Left lung (tissue), 10 donors: ENCODE measurements around the gene PCNX3. TPM values are rescaled to one million over a fixed set of nuclear protein-coding genes. Genes with fewer than 3 reads are reported as not detected.

ENCODE experiments used
- ATAC-seq: fragments of 200-7000 bp; cut with Tn5 transposase; one replicate; pipeline ENCODE4 v1.9.1; 2020; ENCODE audit warnings: moderate library complexity
- DNase-seq, 4 donors: peaks; one replicate each; pipeline ENCODE4 v3.0.0-alpha.2; 2013 to 2020
- H3K27ac ChIP-seq, 2 donors: fragments of 200-600 bp; sonication (generic) in 1 of 2; one replicate each; pipeline versions ENCODE4 v1.5.0 to v1.8.0; 2020 to 2021
- H3K27me3 ChIP-seq, 2 donors: fragments of 200-600 bp; sonication (generic) in 1 of 2; one replicate each; pipeline versions ENCODE4 v1.5.0 to v1.8.0; 2020 to 2021
- H3K36me3 ChIP-seq, 2 donors: fragments of 200-600 bp; sonication (generic) in 1 of 2; one replicate each; pipeline versions ENCODE4 v1.5.0 to v1.8.0; 2020 to 2021
- H3K4me1 ChIP-seq, 2 donors: fragments of 200-600 bp; one replicate each; pipeline ENCODE4 v1.8.0; 2021
- H3K4me3 ChIP-seq, 2 donors: fragments of 200-600 bp; sonication (generic) in 1 of 2; one replicate each; pipeline versions ENCODE4 v1.5.0 to v1.8.0; 2020 to 2021; ENCODE audit warnings: mild to moderate bottlenecking in 1 of 2
- H3K9me3 ChIP-seq, 2 donors: fragments of 200-600 bp; sonication (generic) in 1 of 2; one replicate each; pipeline versions ENCODE4 v1.5.0 to v1.8.0; 2020 to 2021
- CTCF ChIP-seq, 2 donors: fragments of 200-600 bp; sonication (generic) in 1 of 2; IDR thresholded peaks; one replicate each; pipeline versions ENCODE4 v1.5.0 to v1.8.0; 2021; ENCODE audit warnings: antibody characterized with exemption in 2 of 2
- intact Hi-C, 2 donors: fragments of 100-400 bp; cut with DNase I; formaldehyde crosslinking; loops; one replicate each; pipeline versions ENCODE4 v1.11.2 to v1.14.2; 2022
- polyA plus RNA-seq, 6 donors: library from polyadenylated mRNA; unstranded; fragments of 120-200 nt; gene quantifications; one replicate each; pipeline ENCODE4 v1.2.1, GENCODE V29; 2013; ENCODE audit not compliant: insufficient read length in 6 of 6
- total RNA-seq, 2 donors: library from RNA; stranded (reverse); fragmentation: NEBNext Ultra II Directional; extraction: Animal tissue kit (Norgen Biotek cat#: 25700); gene quantifications; one replicate each; pipeline ENCODE4 v1.2.1, GENCODE V29; 2021
- donor health status: DM: no; HTN: yes; CAD: no.
- donor health status: DM: no; HTN: no; CAD: no.

PCNX3 gene
- total and polyA plus RNA-seq, 8 donors = 19.9 to 44.5 (median 26.2) TPM

- DNase-seq = no peak
- H3K4me1 ChIP-seq = peaks cover 1 to 42% of the 10 kb centered on the region in 2 donors
- H3K36me3 ChIP-seq = peaks cover 0 to 73% of the 10 kb centered on the region in 2 donors
- H3K27me3 ChIP-seq = no peaks in the 10 kb centered on the region
- no peak for TF ChIP-seq CTCF (IDR thresholded peaks at IDR 0.05)
- no peak overlapping the region for H3K27ac ChIP-seq
- ATAC-seq = no peak
- no peaks in the 10 kb centered on the region for H3K9me3 ChIP-seq
- intact Hi-C loops = no loop called here
- no peak overlapping the region for H3K4me3 ChIP-seq
These were observed 28.4 kb downstream of the PCNX3 start for GRCh38 chr11:65643971-65644370.

GRCh38 chr11:65644837-65645236 lies 29.3 kb downstream of the PCNX3 start:
- Histone ChIP-seq H3K9me3 (no peaks in the 10 kb centered on the region), H3K4me3 (no peak overlapping the region), H3K27me3 (no peaks in the 10 kb centered on the region), H3K27ac (no peak overlapping the region), H3K4me1 (peaks cover 0 to 37% of the 10 kb centered on the region in 2 donors), H3K36me3 (peaks cover 0 to 81% of the 10 kb centered on the region in 2 donors)
- no peak for DNase-seq
- no peak for ATAC-seq
- intact Hi-C loops = no loop called here
- no peak for TF ChIP-seq CTCF (IDR thresholded peaks at IDR 0.05)

- no peak for ATAC-seq
- H3K4me1 ChIP-seq = peaks cover 0 to 35% of the 10 kb centered on the region in 2 donors
- DNase-seq = peak in 1 of 4 donors; percentile 36
These were observed 30.1 kb downstream of the PCNX3 start for GRCh38 chr11:65645710-65646109.

GRCh38 chr11:65646288-65646957 lies 30.8 kb downstream of the PCNX3 start:
- Histone ChIP-seq H3K9me3 (no peaks in the 10 kb centered on the region), H3K4me3 (peak overlapping the region; percentile 27 to 37), H3K27ac (no peak overlapping the region), H3K36me3 (peaks cover 0 to 93% of the 10 kb centered on the region in 2 donors), H3K27me3 (no peaks in the 10 kb centered on the region), H3K4me1 (peaks cover 7 to 35% of the 10 kb centered on the region in 2 donors)
- ATAC-seq (no peak), DNase-seq (peak in 1 of 4 donors; percentile 67)
- intact Hi-C loops = no loop called here
- TF ChIP-seq CTCF (IDR thresholded peaks at IDR 0.05) = no peak

More at GRCh38 chr11:65645710-65646109, 30.1 kb downstream of the PCNX3 start:
- TF ChIP-seq CTCF (IDR thresholded peaks at IDR 0.05) = no peak
- intact Hi-C loops = no loop called here
- Histone ChIP-seq H3K9me3 (no peaks in the 10 kb centered on the region), H3K27me3 (no peaks in the 10 kb centered on the region), H3K36me3 (peaks cover 0 to 90% of the 10 kb centered on the region in 2 donors), H3K4me3 (no peak overlapping the region), H3K27ac (no peak overlapping the region)

GRCh38 chr11:65646958-65647701 lies 31.6 kb downstream of the PCNX3 start:
- Histone ChIP-seq H3K4me3 (peak overlapping the region; percentile 27 to 37), H3K27ac (peak overlapping the region in 1 of 2 donors; percentile 48), H3K4me1 (peaks cover 14 to 35% of the 10 kb centered on the region in 2 donors), H3K27me3 (no peaks in the 10 kb centered on the region), H3K9me3 (no peaks in the 10 kb centered on the region), H3K36me3 (peaks cover 0 to 89% of the 10 kb centered on the region in 2 donors)
- ATAC-seq = peak; percentile 81
- intact Hi-C loops = no loop called here
- TF ChIP-seq CTCF (IDR thresholded peaks at IDR 0.05) = no peak
- DNase-seq = peak in 2 of 4 donors; percentile 53 to 82
